Kidney (tissue), 22 donors: ENCODE results near the gene CRNKL1. TPM values are rescaled to one million over a fixed set of nuclear protein-coding genes. Genes with fewer than 3 reads are reported as not detected.

Experiments
- DNase-seq, 5 donors: peaks; one replicate each; pipeline ENCODE4 v3.0.0-alpha.2; 2013 to 2020
- FAIRE-seq: peaks from 2 replicates; lab custom pipeline; 2012; peaks lifted over from hg19 to GRCh38; lab: Jason Lieb, UNC
- H3K27ac ChIP-seq, 2 donors: one replicate each; pipeline ENCODE4 v1.7.0; 2013; ENCODE audit warnings: low read depth in 2 of 2, low read length in 2 of 2, inconsistent platforms in 1 of 2
- H3K27me3 ChIP-seq: one replicate; pipeline ENCODE4 v1.7.1; 2013; ENCODE audit warnings: low read length, inconsistent platforms; ENCODE audit not compliant: control insufficient read depth, insufficient read depth
- H3K36me3 ChIP-seq, 3 donors: one replicate each; pipeline versions ENCODE4 v1.7.0 to v1.7.1; 2013; ENCODE audit warnings: low read length in 3 of 3, control low read depth in 1 of 3, inconsistent platforms in 1 of 3; ENCODE audit not compliant: insufficient read depth in 3 of 3, control insufficient read depth in 2 of 3
- H3K4me1 ChIP-seq, 3 donors: one replicate each; pipeline versions ENCODE4 v1.7.0 to v1.7.1; 2013; ENCODE audit warnings: low read length in 3 of 3, inconsistent platforms in 1 of 3, low read depth in 1 of 3; ENCODE audit not compliant: control insufficient read depth in 2 of 3, insufficient read depth in 2 of 3
- H3K4me3 ChIP-seq, 3 donors: one replicate each; pipeline versions ENCODE4 v1.7.0 to v1.8.1; 2013; ENCODE audit warnings: low read length in 3 of 3, control low read depth in 1 of 3, inconsistent platforms in 1 of 3
- H3K9ac ChIP-seq, 3 donors: one replicate each; pipeline versions ENCODE4 v1.7.0 to v1.7.1; 2013; ENCODE audit warnings: low read length in 3 of 3, control low read depth in 1 of 3, inconsistent platforms in 1 of 3
- H3K9me3 ChIP-seq, 3 donors: one replicate each; pipeline versions ENCODE4 v1.7.0 to v1.7.1; 2013; ENCODE audit warnings: low read length in 3 of 3, control low read depth in 1 of 3, inconsistent platforms in 1 of 3; ENCODE audit not compliant: control insufficient read depth in 2 of 3, insufficient read depth in 1 of 3
- intact Hi-C: fragments of 100-400 bp; cut with DNase I; formaldehyde crosslinking; loops from one replicate; pipeline ENCODE4 v1.11.1; 2022
- long read RNA-seq, 10 donors: library from polyadenylated mRNA in 1 of 10; unstranded in 1 of 10; transcript quantifications; one replicate each; pipeline ENCODE4 v2.0.0 and lab custom pipeline, GENCODE V29; 2021 to 2026
- polyA plus RNA-seq: library from polyadenylated mRNA; stranded (reverse); fragments of 350-450 nt; fragmentation: Illumina TruSeq; extraction: RNeasy Lipid Tissue Mini Kit (QIAGEN cat#74804); gene quantifications from one replicate; pipeline ENCODE4 v1.2.3, GENCODE V29; 2014; ENCODE audit warnings: low read depth, low replicate concordance; ENCODE audit not compliant: insufficient read depth
- total RNA-seq: library from RNA; stranded (reverse); fragmentation: NEBNext Ultra II Directional; extraction: Animal tissue kit (Norgen Biotek cat#: 25700); gene quantifications from one replicate; pipeline ENCODE4 v1.2.1, GENCODE V29; 2021
- TF ChIP-seq, protein P1 (sequence below): IDR thresholded peaks from 3 replicates; pipeline ENCODE4 v1.5.1; 2012; ENCODE audit warnings: mild to moderate bottlenecking, moderate library complexity, borderline replicate concordance; ENCODE audit not compliant: insufficient read depth; ENCODE audit errors: extremely low read depth
- donor health status: control.
- donor health status: control.
- donor health status: control.
- donor health status: control.
- donor health status: control.
- donor health status: DM: yes; HTN: yes; CAD: no.
- donor health status: Normal renal cell carcinoma (clear cell type).

Gene CRNKL1
- 20.8 TPM for total RNA-seq
- polyA plus RNA-seq: 18.3 TPM
- long read RNA-seq, donor 1, full-length matches to known transcripts: 2 of 2 reads
- long read RNA-seq, donor 1, partial matches to known transcripts: 0 of 2 reads
- long read RNA-seq, donor 1, other reads (novel, unspliced or antisense): 0 of 2 reads
- long read RNA-seq, donor 2, full-length matches to known transcripts: 4 of 4 reads
- long read RNA-seq, donor 2, partial matches to known transcripts: 0 of 4 reads
- long read RNA-seq, donor 2, other reads (novel, unspliced or antisense): 0 of 4 reads
- long read RNA-seq, donor 3, full-length matches to known transcripts: 3 of 29 reads
- long read RNA-seq, donor 3, partial matches to known transcripts: 26 of 29 reads
- long read RNA-seq, donor 3, other reads (novel, unspliced or antisense): 0 of 29 reads
- long read RNA-seq, donor 4, full-length matches to known transcripts: 3 of 3 reads
- long read RNA-seq, donor 4, partial matches to known transcripts: 0 of 3 reads
- long read RNA-seq, donor 4, other reads (novel, unspliced or antisense): 0 of 3 reads
- long read RNA-seq, donor 5: 0 reads
- long read RNA-seq, donor 6, full-length matches to known transcripts: 7 of 188 reads
- long read RNA-seq, donor 6, partial matches to known transcripts: 181 of 188 reads
- long read RNA-seq, donor 6, other reads (novel, unspliced or antisense): 0 of 188 reads
- long read RNA-seq, donor 7, full-length matches to known transcripts: 23 of 36 reads
- long read RNA-seq, donor 7, partial matches to known transcripts: 13 of 36 reads
- long read RNA-seq, donor 7, other reads (novel, unspliced or antisense): 0 of 36 reads
- long read RNA-seq, donor 8, full-length matches to known transcripts: 2 of 2 reads
- long read RNA-seq, donor 8, partial matches to known transcripts: 0 of 2 reads
- long read RNA-seq, donor 8, other reads (novel, unspliced or antisense): 0 of 2 reads
- long read RNA-seq, donor 9, full-length matches to known transcripts: 1 of 1 reads
- long read RNA-seq, donor 9, partial matches to known transcripts: 0 of 1 reads
- long read RNA-seq, donor 9, other reads (novel, unspliced or antisense): 0 of 1 reads
- long read RNA-seq, donor 10, full-length matches to known transcripts: 5 of 12 reads
- long read RNA-seq, donor 10, partial matches to known transcripts: 7 of 12 reads
- long read RNA-seq, donor 10, other reads (novel, unspliced or antisense): 0 of 12 reads

DNA sequence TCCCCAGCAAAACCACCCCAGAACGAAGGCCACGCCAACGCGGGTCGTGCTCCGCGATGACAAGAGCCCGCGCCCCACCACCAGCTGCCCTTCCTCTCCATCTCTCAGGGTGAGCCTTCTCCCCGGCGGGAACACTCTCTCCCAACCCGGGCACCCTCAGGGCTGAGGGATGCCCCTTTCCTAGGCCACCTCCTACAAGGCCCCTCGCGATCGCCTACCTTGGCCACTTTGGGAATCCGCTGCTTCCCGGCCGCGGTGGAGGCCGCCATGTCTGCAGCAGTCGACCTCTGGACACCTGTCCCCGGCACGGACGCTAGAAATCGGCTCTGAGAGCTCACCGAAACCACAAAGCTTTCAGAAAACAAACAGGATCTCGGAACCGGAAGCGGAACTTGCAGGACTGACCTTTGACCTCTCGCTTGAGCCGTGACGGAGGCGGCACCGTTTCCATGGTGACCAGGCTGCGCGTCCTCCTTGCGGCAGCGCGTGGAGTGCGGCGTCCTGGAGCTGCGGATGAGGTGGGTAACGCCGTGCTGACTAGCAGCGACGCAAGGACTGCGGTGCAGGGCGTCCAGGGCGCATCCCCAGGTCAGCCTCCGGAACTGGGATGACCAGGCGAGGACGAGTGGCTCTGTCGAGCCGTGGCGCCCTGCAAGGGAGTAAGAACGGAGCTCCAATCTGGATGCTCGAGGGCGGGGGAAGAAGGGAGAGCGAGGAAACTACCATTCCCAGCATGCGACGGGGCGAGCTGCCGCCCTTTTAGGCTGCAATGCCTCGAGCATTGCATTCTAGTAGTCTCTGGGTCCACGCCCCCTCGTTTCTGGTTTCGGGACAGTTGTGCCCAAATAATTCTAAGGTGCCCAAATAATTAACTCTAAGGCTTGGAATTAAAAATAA lies at the start of gene CRNKL1, which contains the start of gene CFAP61:
Gene CRNKL1, minus strand, starts transcription at position 393 of the 897 bp plus-strand sequence. Its CDS starts 124 bp downstream, at position 269.
Gene CFAP61, plus strand, starts transcription at position 459 of the 897 bp plus-strand sequence. CDS start 4,122 bp downstream, outside the sequence.
- intact Hi-C loops: no loop called here
- Histone ChIP-seq H3K4me3 (peak within 1 kb of the TSS; percentile 88 to 99 (median 96)), H3K4me1 (peaks cover 0 to 11% (median 5%) of the 10 kb centered on the region in 3 donors), H3K36me3 (peaks cover 11 to 18% (median 13%) of the 10 kb centered on the region in 3 donors), H3K27me3 (no peaks in the 10 kb centered on the region), H3K9ac (peak within 1 kb of the TSS; percentile 93 to 96 (median 95)), H3K27ac (peak within 1 kb of the TSS; percentile 83 to 84), H3K9me3 (no peaks in the 10 kb centered on the region)
- DNase-seq: peak; percentile 97 to 98 (median 98)
- TF ChIP-seq, protein P1, sequence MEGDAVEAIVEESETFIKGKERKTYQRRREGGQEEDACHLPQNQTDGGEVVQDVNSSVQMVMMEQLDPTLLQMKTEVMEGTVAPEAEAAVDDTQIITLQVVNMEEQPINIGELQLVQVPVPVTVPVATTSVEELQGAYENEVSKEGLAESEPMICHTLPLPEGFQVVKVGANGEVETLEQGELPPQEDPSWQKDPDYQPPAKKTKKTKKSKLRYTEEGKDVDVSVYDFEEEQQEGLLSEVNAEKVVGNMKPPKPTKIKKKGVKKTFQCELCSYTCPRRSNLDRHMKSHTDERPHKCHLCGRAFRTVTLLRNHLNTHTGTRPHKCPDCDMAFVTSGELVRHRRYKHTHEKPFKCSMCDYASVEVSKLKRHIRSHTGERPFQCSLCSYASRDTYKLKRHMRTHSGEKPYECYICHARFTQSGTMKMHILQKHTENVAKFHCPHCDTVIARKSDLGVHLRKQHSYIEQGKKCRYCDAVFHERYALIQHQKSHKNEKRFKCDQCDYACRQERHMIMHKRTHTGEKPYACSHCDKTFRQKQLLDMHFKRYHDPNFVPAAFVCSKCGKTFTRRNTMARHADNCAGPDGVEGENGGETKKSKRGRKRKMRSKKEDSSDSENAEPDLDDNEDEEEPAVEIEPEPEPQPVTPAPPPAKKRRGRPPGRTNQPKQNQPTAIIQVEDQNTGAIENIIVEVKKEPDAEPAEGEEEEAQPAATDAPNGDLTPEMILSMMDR: peak; percentile 32
- peak; percentile 53 for FAIRE-seq

DNA sequence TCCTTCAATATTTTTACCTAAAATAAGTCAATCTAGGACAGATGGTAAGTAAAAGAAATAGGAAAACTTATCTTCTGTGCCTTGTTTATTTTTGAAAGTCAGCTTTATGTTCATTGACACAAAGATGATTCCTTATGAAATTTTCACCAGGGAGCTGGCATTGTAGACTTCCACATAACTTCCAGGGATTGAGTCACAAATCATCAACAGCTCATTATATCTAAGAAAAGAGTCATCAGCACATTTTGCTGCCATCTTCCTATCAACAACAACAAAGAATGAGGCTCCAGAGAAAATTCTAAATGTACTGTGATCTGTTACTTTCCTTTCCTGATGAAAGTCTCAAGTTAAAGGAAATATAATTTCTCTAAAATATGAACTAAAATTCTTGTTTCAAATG lies 48.6 kb upstream of the CRNKL1 start:
- intact Hi-C loops: no loop called here
- no peak overlapping the region for H3K4me3 ChIP-seq
- no peaks in the 10 kb centered on the region for H3K27me3 ChIP-seq
- H3K27ac ChIP-seq: no peak overlapping the region
- no peak for FAIRE-seq
- H3K36me3 ChIP-seq: no peaks in the 10 kb centered on the region
- H3K9me3 ChIP-seq: no peaks in the 10 kb centered on the region
- DNase-seq: no peak
- no peak overlapping the region for H3K9ac ChIP-seq
- H3K4me1 ChIP-seq: no peaks in the 10 kb centered on the region
- TF ChIP-seq, protein P1: no peak

DNA sequence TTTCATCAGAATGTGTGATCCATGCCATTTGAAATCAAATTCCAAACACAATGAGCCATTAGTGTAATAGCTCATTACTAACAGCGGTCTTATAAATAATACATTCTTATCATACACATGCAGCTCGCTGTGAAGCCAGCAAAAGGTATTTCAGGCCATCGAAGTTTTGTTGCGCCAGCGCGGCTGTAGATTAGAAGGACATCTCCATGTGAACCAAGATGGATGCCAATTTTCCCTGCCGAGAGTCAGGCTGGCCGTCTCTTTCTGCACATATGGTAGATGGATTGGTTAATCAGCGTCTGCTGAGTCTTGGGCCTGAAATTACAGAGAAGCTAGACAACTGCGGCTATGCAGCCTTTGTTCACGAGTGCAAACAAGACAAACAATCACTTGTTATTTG lies 44.2 kb upstream of the CRNKL1 start:
- Histone ChIP-seq H3K4me3 (no peak overlapping the region), H3K27ac (no peak overlapping the region), H3K4me1 (no peaks in the 10 kb centered on the region), H3K27me3 (no peaks in the 10 kb centered on the region), H3K36me3 (no peaks in the 10 kb centered on the region), H3K9ac (no peak overlapping the region), H3K9me3 (no peaks in the 10 kb centered on the region)
- no peak for DNase-seq
- TF ChIP-seq, protein P1: no peak
- intact Hi-C loops: no loop called here
- no peak for FAIRE-seq
